Astrocyte of the cerebellum (primary cell): ENCODE results near the gene FLNA.

ENCODE experiments used
- DNase-seq: peaks from one replicate; pipeline ENCODE4 v3.0.0-alpha.2; 2011; ENCODE audit warnings: low read depth
- H3K4me3 ChIP-seq: 2 replicates; pipeline ENCODE4 v1.5.1; 2011; ENCODE audit warnings: mild to moderate bottlenecking, low read depth, low read length, moderate library complexity
- CTCF ChIP-seq: IDR thresholded peaks from 2 replicates; pipeline ENCODE4 v1.5.1; 2012; ENCODE audit warnings: low read length, low read depth, moderate library complexity, mild to moderate bottlenecking; ENCODE audit errors: missing control alignments
- in situ Hi-C: cut with HindIII; loops from 2 replicates; pipeline ENCODE4 v1.10.0; 2017; ENCODE audit warnings: low sequenced_read_pairs

The FLNA gene

DNA sequence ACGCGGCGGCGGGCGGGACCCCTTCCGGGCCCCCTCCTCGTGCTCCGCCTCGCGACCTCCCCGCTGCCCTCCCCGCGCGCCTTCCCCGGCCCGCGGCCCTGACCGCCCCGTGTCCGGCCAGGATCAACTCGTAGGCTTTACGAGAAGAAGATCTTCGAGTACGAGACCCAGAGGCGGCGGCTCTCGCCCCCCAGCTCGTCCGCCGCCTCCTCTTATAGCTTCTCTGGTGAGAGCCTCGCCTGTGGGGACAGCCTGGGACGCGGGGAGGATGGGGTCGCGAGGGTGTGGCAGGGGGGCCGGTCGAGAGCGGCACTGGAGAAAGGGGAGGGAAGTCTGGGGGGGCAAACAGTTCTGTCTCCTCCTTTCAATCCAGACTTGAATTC lies 5.1 kb upstream of the FLNA start:
- in situ Hi-C loops: no loop called here
- H3K4me3 ChIP-seq: peak overlapping the region; percentile 71
- no peak for TF ChIP-seq CTCF
- no peak for DNase-seq

- DNase-seq: peak; percentile 90
- in situ Hi-C loops: no loop called here
Observed at GRCh38 chrX:154378799-154379568, 4.5 kb upstream of the FLNA start, which contains the start of gene EMD. EMD (plus strand) TSS chrX:154379295; CDS start chrX:154379485, 190 bp downstream.

DNA sequence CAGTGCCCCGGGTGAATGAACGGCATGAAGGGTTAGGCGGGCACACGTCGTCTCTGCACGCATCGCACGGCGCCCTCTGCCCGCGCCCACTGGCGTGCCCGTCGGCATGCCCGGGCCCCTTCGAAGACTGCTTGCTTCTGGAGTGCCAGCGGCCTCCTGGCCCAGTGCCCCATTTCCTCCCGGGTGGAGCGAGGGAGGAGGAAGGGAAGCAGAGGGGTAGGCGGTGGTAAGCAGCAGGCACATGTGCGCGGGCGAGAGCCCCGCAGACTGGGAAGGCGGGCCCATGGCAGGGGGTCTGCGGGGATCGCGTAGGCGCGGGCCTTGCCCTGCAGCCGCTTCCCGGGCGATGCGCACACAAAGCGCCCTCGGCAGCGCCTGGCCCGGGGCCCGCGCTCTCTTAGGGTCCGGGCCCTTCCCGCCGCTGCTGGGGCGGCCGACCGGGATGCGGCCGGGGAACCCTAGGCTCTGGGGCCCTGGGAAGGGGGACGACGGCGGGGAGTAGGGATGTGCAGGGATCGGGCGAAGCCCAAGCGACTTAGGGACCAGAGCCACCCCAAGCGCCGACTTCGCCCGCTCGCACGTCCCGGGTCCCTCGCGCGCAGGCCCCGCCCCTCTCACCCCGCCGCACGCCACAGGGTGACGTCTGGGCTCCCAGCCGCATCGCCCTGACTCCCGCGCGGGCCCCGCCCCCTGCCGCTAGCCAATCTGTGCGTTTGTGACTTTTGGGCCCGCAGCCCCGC lies 3.8 kb upstream of the FLNA start:
- in situ Hi-C loops: no loop called here
- peak overlapping the region; percentile 41 for H3K4me3 ChIP-seq
- no peak for TF ChIP-seq CTCF
- DNase-seq: no peak

More at GRCh38 chrX:154378799-154379568, 4.5 kb upstream of the FLNA start, which contains the start of gene EMD:
- peak within 1 kb of the TSS; percentile 71 for H3K4me3 ChIP-seq
- TF ChIP-seq CTCF: no peak

- TF ChIP-seq CTCF: no peak
- in situ Hi-C loops: no loop called here
- DNase-seq: no peak
- no peak overlapping the region for H3K4me3 ChIP-seq
Observed at GRCh38 chrX:154376774-154377173, 2.3 kb upstream of the FLNA start.

DNA sequence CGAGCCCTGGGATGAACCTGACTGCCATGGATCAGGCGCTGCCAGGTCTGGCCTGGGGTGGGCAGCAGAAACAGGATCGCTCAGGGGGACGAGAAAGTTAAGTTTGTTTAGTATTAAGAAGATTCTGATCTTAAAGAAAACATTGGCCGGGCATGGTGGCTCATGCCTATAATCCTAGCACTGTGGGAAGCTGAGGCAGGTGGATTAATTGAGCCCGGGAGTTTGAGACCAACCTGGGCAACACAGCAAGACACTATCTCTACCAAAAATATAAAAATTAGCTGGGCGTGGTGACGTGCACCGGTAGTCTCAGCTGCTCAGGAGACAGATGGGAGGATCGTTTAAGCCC lies 696 bp upstream of the FLNA start:
- no peak for TF ChIP-seq CTCF

GRCh38 chrX:154373340-154374306 lies 811 bp downstream of the FLNA start:
- in situ Hi-C loops: no loop called here
- DNase-seq: peak; percentile 32
- TF ChIP-seq CTCF: peak; percentile 58
- H3K4me3 ChIP-seq: peak overlapping the region; percentile 51

More for the DNA sequence above, 696 bp upstream of the FLNA start:
- DNase-seq: no peak
- peak overlapping the region; percentile 31 for H3K4me3 ChIP-seq
- in situ Hi-C loops: no loop called here
